GM21515 (cell line): ENCODE results near the gene CTBP2.

Experiments used
- ATAC-seq: cut with Tn5 transposase; IDR thresholded peaks from one replicate; pipeline ENCODE4 v1.9.1; 2021; ENCODE audit not compliant: unreplicated experiment

The CTBP2 gene

GRCh38 chr10:124987788-124988187, 172.6 kb downstream of the CTBP2 start:
- ATAC-seq: no peak

GRCh38 chr10:124985162-124985561, 175.2 kb downstream of the CTBP2 start:
- no peak for ATAC-seq

DNA sequence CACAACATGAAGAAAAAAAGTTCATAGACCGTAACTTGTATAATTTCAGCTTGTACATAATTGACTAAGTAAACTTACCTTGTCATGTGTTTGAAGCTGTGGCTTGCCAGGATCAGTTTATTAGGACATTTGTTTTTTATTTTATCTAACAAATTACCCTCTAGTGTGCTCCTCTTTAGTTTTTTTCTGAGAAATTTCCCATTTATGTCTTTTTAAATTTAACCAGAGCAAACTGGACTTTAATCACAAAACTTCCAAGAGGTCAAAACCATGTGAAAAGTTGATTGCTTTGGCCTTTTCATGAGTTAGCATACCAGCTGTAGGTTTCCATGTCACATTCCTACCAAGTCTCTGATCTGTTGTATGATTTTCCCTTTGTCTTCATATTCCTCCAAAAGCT, 176.0 kb downstream of the CTBP2 start:
- no peak for ATAC-seq

- ATAC-seq: no peak
These were observed 177.0 kb downstream of the CTBP2 start for GRCh38 chr10:124983321-124983720.

GRCh38 chr10:124978376-124978725, 182.0 kb downstream of the CTBP2 start:
- no peak for ATAC-seq

- no peak for ATAC-seq
These were observed 182.6 kb downstream of the CTBP2 start for GRCh38 chr10:124977648-124978375.

- ATAC-seq: no peak
These were observed 183.2 kb downstream of the CTBP2 start for GRCh38 chr10:124977161-124977560.

GRCh38 chr10:124975977-124976514, 184.3 kb downstream of the CTBP2 start:
- ATAC-seq: peak; percentile 49

GRCh38 chr10:124974131-124974530, 186.2 kb downstream of the CTBP2 start:
- no peak for ATAC-seq

DNA sequence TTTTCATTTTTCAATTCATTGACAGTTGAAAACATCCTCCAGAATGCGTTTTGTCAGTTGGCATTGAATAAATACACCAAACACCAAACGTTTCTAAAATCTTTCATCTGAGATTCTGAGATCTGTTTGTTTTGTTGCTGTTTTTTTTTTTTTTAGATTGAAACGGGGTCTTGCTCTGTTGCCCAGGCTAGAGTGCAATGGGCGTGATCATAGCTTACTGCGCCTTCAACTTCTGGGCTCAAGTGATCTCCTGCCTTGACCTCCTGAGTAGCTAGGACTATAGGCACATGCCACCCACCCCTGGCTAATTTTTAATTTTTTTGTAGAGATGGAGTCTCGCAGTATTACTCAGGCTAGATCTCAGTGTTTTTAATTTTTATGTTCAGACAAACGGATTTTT, 187.7 kb downstream of the CTBP2 start:
- ATAC-seq: no peak

DNA sequence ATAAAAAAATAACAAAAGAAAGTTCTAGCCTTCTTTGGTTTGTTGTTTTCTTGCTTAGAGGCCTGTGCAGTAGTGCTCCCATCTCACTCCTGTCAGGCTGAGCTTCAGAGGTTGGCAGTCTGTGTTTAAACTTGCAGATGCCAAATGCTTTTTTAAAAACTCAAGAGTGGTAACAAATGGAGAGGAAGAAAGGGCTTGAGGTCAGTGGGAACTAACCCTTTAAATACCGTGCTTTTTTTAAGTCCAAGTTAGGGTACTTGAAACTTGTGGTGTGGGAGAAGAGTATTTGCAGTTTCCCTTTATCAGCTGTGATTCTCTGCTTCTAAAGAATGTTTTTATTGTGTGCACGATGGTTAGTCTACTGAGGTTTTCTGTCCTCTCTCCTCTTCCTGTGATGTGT, 189.1 kb downstream of the CTBP2 start:
- no peak for ATAC-seq

DNA sequence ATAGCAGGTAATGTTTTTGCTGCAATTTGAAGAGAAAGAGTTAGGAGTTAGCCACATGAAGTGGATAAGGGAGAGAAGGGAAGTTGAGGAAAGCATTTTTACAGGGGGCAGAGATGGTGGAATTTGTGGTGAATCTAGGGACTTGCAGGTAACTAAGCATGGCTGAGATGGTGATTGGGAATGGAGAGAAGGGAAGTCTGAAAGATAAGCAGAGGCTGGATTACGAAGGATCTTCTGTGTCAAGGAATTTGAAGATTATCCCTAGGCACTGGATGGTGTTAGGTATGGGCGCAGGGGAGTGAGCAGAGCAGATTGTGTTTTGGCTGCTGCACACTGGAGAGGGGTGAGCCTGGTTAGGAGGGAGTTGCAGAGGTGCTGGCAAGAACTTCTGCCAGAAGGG, 193.1 kb downstream of the CTBP2 start:
- no peak for ATAC-seq

GRCh38 chr10:124966008-124966407, 194.4 kb downstream of the CTBP2 start:
- no peak for ATAC-seq

DNA sequence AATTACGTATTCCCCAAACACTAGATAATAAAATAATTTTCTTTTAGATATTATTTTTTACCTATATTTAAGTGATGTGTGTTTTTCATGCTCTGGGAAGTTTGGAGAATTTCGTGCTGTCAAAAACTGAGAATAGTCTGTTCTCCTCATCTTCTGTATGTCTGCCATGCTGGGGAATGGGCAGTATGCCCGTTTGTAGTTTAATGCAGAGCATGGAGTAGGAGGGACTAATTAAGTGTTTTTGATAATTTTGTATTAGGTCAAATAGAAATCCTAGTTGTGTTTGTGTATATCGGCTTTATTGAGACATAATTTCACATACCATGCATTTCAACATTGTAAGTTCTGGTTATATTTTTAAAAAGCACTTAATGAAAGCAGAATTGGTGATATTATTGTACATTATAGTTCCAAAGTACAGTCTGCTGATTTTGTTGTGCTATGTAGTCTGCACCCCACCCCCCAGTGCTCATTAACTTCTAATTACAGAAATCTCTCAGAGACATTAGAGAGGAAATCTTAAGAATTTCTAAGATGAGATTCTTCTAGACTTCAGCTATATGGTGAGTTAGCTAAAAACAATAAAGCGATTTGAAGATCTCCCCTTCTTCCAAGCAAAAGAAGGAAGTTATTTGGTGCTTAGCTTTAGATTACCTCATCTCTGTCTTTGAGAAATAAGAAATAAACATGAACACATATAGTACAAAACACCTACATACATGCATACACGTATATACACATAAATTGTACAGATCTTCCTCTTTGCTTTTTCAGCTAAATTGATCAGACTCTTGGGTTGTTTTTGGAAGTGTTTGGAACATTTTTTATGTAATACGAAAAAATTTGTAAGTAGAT, 196.3 kb downstream of the CTBP2 start:
- ATAC-seq: no peak

DNA sequence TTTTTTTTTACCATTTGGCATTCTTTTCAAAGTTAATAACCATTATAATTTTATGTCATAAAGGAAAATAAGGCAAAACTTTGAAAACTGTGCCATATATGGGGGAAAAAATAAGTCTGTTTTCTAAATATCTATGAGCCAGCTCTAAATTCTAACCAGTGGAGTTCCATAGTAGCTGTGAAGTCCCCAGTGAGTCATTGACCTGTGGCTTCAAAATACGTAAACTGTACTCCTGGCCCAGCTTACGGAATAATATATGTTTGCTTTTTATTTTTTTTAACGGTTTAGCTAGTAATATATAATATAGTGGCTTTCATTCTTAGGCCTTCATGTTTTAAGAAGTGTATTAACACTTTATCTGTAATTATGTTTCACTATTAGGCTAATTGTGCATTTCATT, 197.9 kb downstream of the CTBP2 start:
- no peak for ATAC-seq

- ATAC-seq: no peak
These were observed 199.2 kb downstream of the CTBP2 start for GRCh38 chr10:124961248-124961570.

DNA sequence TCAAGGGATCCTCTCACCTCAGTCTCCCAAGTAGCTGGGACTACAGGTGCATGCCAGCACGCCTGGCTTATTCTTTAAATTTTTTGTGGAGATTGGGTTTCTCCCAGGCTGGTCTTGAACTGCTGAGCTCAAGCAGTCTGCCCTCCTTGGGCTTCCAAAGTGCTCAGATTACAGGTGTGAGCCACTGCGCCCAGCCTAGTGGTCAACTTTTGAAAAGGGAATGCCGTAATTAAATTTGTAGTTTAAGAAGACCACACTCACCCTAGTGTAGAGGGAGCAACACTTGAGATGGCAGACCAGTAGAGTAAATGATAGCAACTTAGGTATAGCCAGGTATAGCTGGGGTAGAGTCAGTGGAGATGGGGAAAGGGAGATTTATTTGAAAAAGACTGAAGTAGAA, 200.8 kb downstream of the CTBP2 start:
- ATAC-seq: no peak

- ATAC-seq: no peak
These were observed 202.9 kb downstream of the CTBP2 start for GRCh38 chr10:124957404-124957947.

- ATAC-seq: no peak
These were observed 203.6 kb downstream of the CTBP2 start for GRCh38 chr10:124956764-124957163.

DNA sequence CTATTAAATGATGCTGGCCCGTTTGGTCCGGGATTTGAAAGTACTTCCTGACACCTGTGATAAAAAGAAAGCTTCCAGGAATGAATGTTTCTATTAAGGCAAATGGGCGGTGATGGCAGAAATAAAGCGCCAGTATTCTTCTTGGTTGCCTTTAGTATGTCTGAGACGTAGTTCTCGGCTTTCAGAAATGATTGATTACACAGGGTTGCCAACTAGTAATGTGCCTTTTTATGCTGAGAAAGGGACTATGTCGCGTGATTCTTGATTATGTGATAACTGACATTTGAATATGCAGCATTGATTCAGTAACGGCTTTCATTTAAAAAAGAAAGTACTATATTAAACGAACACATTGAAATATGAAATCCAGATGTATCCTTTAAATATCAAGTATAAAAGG, 204.5 kb downstream of the CTBP2 start:
- no peak for ATAC-seq

DNA sequence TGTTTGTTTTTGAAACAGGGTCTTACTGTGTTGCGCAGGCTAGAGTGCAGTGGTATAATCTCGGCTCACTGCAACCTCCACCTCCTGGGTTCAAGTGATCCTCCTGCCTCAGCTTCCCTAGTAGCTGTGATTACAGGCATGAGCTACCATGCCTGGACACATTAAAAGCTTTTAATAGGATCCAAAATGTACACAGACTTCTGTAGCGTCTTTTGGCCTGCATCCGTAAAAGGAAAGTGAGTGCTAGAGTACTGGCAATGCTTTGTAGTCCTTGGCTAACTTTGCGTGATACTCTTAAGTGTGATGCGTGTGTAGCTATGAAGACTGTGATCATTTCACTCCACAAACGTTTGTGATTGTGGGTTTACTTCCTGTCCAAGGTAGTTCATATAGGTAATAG, 205.1 kb downstream of the CTBP2 start:
- ATAC-seq: no peak

- no peak for ATAC-seq
These were observed 206.9 kb downstream of the CTBP2 start for GRCh38 chr10:124953421-124953820.
